HG03457 (cell line): ENCODE data around the gene MAST2.
"Not testable (repeated sequence)": the region's sequence is repeated elsewhere in the genome, so short reads cannot be mapped to it uniquely, and the experiment has no call there.

Experiments used
- ATAC-seq: cut with Tn5 transposase; IDR thresholded peaks from one replicate; pipeline ENCODE4 v1.9.1; 2021; ENCODE audit warnings: moderate number of reproducible peaks; ENCODE audit not compliant: unreplicated experiment

The MAST2 gene

DNA sequence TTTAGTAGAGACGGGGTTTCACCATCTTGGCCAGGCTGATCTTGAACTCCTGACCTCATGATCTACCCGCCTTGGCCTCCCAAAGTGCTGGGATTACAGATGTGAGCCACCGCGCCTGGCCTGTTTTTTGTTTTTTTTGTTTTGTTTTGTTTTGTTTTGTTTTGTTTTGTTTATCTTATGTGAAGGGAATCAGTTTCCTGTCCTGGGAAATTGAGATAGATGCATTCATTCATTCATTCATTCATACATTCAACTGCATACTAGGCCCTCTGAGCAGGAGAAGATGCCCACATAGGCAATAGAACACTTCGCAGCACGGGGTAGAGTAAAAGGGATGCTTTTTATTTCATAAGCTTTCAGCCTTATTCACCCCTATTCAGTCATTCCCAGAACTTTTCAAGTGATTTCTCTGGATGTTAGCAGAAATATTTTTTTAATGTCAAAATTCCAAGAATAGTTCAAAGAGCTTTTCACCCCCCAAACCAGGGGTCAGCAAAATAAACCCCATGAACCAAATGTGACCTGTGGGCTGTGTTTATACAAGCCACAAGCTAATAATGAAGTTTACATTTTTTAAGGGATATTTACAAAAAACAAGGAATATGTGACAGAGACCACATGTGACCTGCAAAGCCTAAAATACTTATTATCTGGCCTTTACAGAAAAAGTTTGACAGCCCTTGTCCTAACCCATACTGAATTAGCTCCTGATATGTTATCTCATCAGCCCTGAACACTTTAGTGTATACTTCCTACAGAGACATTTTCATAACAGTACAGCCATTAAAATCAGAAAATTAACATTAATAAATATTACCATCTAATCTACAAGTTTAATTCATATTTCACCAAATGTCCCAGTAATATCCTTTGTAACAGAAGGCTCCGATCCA is 127.1 kb downstream of the MAST2 start:
- ATAC-seq = no peak

DNA sequence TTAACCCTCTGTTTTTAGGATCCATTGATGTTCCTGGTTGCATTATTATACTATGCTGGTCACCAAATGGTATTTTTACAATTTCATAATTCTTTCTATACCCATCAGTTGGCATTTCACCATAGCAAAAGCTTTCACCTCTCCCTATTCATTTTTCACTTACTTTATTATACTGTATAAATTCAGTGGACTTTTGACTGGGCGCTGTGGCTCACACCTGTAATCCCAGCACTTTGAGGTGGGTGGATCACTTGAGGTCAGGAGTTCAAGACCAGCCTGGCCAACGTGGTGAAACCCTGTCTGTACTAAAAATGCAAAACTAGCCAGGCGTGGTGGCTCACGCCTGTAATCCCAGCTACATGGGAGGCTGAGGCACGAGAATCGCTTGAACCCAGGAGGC is 128.8 kb downstream of the MAST2 start:
- not testable (repeated sequence) for ATAC-seq

DNA sequence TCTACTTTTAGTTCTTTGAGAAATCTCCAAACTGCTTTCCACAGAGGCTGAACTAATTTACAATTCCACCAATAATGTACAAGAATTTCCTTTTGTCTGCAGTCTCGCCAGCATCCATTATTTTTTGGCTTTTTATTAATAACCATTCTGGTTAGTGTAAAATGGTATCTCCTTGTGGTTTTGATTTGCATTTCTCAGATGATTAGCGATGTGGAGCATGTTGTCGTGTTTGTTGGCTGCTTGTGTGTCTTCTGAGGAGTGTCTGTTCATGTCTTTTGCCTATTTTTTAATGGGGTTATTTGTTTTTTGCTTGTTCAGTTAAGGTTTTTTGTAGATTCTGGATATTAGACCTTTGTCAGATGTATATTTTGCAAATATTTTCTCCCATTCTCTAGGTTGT is 131.5 kb downstream of the MAST2 start:
- ATAC-seq = no peak

DNA sequence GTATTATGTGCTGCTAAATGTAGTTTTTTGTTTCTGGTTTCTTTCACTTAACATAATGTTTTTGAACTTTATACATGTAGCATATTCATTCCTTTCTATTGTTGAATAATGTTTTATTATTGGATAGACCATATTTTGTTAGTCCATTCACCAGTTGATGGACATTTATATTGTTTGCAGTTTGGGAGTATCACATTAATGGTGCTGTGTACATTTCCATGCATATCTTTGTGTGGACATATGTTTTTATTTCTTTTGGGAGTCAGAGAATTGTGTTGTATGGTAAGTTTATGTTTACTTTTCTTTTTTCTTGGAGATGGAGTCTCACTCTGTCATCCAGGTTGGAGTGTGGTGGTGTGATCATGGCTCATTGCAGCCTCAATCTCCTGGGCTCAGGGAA is 134.6 kb downstream of the MAST2 start:
- ATAC-seq = no peak

DNA sequence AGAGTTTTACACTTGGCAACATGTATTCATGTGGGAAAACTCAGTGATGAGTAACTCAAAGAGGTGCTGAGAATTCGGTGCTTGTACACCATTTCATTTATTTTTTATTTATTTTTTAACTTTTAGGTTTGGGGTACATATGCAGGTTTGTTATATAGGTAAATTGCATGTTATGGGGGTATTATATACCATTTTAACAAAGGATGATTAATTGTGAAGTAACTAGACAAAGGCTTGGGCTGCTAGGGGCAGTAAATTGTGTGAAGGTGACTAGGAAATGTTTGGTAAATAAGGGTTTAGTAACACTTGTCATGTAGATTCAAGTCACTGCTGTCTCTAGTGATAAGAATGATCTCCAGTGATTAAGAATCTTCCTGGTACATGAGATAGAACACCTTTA is 139.0 kb downstream of the MAST2 start:
- ATAC-seq = no peak

DNA sequence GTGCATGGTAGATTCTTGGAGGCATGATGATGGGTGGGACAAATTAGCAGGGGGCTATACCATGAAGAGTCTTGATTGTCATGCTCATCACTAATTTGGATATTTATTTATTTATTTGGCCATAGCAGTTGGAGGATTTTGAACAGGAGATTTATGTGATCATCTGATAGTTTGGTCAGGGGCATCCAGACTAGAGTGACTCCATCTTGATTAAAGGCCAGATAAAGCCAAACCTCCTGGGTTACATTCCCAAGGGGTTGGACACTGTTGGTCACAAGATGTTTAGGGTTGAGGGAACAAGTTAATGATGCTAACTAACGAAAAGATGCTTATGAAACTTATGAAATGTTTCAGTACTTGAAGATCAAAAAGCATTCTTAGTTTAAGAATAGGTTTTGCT is 139.8 kb downstream of the MAST2 start:
- ATAC-seq = no peak

DNA sequence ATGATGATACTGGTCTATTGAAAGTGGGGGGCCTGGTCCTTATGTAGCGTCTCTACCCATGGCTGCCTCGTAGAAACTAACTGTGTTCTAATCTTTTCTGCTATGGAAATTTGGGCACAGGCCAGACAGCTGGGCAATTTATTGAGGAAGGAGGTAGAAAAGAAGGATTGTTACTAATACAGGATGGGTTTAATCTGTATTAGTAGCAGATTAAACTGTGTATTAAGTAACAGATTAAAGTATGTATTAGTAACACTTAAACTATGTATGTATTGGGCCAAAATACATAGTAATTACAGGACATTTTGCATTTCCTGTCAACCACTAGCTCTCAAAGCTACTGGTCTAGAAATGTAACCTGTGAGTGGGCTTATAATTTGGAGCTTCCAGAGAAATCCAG is 142.0 kb downstream of the MAST2 start:
- ATAC-seq = no peak

DNA sequence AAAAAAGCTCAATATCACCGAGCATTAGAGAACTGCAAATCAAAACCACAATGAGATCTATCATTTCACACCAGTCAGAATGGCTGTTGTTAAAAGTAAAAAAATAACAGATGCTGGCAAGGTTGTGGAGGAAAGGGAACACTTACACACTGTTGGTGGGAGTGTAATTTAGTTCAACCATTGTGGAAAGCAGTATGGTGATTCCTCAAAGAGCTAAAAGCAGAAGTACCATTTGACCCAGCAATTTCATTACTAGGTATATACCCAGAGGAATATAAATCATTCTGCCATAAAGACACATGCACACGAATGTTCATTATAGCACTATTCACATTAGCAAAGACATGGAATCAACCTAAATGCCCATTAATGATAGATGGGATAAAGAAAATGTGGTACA is 146.1 kb downstream of the MAST2 start:
- not testable (repeated sequence) for ATAC-seq

DNA sequence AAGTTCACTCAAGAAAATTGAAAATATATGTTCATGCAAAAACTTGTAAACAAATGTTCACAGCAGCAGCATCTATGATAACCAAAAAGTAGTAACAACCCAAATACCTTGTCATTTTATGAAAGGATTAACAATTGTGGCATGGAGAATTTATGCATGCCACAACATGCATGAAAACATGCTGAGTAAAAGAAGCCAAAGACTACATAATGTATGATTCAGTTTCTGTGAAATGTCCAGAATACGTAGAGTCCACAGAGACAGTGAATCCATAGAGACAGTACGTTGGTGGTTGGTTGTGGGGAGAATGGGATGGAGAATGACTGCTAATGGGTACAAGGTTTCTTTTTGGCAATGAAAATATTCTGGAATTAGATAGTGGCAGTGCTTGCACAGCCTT is 148.7 kb downstream of the MAST2 start:
- ATAC-seq = no peak

DNA sequence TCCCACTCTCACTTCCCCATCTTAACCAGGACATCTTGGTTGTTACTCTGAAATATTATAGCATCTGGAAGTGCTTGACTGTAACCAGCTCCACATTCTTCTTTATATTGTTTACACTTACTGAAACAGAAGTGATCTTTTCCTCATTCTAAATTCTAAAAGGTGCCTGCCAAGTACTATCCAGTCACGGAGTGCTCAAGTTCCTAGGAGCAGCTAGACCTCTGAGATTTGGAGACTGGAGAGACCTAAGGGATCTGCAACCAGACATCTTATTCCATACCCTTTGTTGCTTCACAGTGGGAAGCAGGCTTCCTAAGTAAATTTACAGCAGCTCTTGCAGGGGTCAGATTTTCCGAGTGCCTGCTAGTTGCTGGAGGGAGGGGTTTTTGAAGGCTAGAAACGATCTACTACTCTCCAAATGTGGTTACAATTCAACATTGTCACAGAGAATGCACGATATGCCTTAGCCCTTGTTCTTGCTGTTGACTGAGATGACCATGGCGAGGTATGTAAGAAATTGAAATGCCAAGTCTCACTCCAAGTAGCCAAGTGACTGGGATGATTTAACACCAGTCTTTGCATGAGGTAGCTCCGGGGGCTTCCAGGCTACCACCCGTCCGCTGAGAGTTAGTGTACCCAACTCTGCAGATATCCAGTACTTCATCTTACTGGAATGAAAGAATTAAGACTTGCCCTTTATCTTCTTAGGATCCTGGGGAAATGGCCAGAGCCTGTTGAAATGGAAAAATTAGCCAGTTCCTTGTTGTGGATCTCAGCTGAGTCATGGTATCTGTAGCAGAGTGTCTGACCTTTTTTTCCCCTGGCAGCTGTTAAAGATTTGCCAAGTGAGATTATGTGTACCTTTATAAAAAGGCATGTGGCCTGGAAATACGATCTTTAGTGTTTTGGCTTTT is 150.8 kb downstream of the MAST2 start:
- no peak for ATAC-seq

DNA sequence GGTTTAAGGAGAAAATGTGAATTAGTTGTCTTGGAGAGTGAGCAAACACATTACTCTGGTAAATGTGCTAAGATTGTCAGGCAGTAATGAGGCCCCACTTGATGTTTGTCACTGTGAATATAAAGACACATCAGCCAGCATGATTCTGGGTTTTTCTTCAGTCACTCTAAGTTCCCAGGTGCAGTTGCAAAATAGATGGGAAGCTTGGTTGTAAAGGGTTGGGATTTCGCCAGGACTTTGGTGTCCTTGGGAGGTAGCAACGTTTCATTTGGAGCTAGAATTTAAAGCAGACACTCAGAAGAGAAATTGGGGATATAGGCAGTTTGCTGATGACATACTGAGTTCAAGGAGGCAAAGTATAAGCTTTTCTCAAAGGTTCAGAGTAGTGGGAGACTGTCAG is 154.3 kb downstream of the MAST2 start:
- no peak for ATAC-seq

DNA sequence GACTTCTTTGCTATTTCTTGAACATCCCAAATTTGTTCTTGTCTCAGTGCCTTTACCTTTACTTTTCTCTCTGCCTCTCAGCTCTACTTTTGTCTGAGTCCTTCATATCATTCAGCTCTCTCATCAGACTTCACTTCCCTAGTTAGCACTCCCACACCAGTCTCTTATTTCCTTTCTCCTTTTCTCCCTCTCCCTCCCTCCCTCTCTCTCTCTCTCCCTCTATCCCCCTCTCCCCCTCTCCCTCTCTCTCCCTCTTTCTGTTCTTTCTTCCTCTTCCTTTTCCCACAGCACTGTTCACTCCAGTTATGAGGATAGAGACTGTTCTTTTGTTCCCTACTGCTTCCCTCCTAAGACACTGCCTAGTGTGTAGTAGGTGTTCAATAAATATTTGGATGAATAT is 154.9 kb downstream of the MAST2 start:
- ATAC-seq = no peak

DNA sequence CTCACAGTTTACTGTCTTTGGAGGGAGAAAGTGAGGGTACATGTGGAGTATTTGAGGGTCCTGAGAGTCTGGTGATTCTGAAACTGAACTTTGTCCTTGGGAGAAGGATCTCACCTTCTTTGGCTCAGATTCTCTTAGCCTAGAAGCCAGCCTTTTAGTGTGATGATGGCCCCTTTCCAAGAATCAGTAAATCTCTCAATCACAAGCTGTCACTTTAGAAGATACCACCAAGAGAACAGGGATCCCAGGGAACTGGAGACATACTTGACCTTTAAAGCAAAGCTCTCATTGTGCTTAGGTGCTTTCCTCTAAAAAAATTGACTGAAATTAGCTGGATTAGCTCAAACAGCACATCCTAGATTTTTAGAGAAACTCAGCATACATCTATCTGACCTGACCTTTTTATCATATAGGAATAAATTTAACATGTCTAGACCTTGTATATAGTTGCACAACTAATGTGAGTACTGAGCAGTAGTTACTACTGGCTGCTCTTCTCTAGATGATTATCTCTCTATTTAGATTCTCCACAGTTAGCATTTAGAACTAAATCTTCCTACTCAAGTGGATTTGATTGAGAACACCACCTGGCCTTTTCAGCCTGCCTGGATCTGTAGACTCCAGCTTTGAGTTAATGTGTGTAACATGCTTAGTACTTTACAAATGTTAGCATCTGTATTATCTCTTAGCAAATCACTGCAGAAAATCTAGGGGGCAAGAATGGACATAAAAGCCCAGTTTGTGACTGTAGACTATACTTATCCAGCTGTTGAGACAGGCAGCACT is 157.7 kb downstream of the MAST2 start:
- ATAC-seq = no peak

DNA sequence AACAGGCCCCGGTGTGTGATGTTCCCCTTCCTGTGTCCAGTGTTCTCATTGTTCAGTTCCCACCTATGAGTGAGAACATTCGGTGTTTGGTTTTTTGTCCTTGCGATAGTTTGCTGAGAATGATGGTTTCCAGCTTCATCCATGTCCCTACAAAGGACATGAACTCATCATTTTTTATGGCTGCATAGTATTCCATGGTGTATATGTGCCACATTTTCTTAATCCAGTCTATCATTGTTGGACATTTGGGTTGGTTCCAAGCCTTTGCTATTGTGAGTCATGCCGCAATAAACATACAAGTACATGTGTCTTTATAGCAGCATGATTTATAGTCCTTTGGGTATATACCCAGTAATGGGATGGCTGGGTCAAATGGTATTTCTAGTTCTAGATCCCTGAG is 158.5 kb downstream of the MAST2 start:
- ATAC-seq = not testable (repeated sequence)

DNA sequence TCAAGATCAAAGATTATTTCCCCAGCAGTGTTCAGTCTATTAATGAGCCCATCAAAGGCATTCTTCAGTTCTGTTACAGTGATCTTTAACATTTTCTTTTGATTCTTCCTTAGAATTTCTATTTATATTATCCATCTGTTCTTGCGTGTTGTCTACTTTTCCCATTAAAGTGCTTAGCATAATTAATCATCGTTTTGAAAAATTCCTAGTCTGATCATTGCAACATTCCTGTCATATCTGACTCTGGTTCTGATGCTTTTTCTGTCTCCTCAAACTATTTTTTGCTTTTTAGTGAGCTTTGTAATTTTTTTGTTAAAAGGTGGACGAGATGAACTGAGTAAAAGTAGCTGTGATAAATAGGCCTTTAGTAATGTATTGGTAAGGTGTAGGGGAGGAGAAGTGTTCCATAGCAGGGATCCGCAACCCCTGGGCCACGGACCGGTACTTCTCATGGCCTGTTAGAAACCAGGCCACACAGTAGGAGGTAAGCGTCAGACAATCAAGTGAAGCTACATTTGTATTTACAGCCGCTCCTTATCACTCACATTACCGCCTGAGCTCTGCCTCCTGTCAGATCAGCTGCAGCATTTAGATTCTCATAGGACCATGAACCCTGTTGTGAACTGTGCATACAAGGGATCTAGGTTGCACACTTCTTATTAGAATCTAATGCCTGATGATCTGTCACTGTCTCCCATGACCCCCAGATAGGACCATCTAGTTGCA is 165.7 kb downstream of the MAST2 start:
- ATAC-seq = no peak

DNA sequence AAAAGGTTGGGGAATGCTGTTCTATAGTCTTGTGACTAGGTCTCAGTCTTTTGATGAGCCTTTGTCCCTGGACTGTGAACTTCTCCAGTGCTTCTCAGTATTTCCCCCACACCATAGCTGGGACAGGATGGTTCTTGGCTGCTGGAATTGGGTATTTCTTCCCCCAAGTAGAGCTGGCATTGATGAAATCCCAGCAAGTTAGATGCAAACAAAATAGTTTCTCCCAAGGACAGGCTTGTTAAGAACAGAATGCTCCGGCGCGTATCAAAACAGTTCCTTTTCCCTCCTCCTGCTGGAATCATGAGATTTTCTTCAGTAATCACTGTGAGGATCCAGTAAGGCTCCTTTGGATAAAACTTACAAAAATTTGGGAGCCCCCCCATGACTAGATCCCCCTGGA is 166.5 kb downstream of the MAST2 start:
- ATAC-seq = no peak

DNA sequence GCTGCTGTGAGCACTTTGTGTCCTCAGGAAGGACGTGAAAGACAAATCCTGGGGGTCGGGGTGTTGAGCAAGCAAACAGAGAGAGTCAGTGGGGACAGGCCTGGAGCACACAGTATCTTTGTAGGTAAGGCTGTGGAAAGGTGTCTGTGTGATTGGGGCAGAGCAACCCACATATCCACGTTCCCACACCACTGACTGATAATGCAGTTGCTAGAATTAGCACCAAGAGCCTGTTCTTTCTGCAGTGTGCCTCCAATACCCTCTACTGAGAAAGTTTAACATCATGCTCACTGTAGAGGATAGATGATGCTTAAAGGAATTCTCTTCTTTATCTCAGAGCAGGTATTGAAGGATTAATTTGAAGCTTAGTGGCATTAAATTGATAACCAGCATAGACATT is 167.9 kb downstream of the MAST2 start:
- ATAC-seq = no peak

DNA sequence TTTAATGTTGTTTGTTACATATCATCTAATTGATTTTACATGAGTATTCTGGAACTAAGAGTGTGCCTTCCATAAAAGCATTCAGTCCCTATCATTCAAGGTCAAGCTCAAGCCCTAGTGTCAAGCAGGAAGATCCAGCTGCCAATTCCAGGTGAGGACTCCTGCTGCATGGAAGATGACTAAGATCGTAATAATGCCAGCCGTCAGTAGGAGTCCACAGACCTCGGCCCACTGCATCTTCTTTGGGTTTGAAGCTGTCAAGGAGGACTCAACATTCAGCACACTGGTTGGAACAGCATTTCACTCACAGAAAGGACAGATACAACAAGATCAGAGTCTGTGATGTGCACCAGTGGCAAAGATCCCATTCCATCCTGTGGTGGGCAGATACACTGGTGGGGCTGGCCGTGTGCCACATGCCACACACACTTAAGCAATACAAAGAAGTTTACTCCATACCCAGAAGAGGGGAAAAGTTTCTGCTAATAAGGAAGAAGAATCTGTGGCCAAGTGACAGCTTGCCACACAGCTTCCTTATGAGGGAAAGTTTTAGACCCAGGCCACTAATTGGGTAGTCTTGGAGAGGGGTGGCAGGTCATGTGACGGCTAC is 168.6 kb downstream of the MAST2 start:
- ATAC-seq = no peak

DNA sequence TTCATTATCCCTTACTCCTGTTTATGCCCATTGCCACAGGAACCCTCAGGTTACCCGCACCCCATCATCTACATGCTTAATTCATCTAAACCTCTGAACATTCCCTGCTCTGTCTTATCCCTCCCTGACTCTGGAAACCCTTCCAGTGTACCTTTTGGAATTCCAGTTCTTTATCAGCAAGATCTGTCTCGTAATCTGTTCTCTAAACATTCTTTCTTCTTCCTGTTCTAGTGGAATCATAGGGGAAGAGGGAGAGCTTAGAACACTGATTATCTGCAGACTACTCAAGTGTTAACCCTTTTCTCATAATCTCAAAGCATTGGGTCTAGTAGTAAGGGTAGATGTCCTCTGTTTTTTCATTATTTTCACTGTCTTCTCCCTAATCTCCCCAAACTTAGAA is 169.2 kb downstream of the MAST2 start:
- ATAC-seq = no peak

DNA sequence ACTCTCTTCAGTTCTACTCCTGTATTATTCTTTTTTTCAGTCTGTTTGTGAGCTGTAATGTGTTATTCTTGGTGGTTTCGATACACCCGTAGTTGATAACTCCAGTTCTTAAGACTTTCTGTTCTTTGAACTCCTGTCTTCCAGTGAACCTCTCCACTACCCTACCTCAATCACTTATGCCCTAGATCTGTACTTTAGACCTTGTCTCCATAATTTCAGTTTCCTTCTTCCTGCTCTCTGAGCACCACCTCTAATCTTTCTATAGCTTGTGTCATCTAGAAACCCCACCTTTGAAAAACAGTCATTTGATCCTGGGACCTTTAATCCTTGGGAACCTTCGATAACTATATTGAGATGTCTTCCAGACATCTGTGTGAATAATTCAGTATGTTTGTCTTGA is 169.7 kb downstream of the MAST2 start:
- ATAC-seq = no peak
